IPS-18c (cell line): ENCODE data around the gene TUBG2.
"Not testable (repeated sequence)": the region's sequence is repeated elsewhere in the genome, so short reads cannot be mapped to it uniquely, and the experiment has no call there.

Source experiments
- H3K4me3 ChIP-seq: 2 replicates; pipeline ENCODE4 v1.7.0; 2013; ENCODE audit warnings: low read depth, mild to moderate bottlenecking, low read length, moderate library complexity; ENCODE audit not compliant: insufficient read depth
- H3K9me3 ChIP-seq: one replicate; pipeline ENCODE4 v1.6.1; 2013; ENCODE audit warnings: mild to moderate bottlenecking, low read length, moderate library complexity; ENCODE audit not compliant: control insufficient read depth, insufficient read depth

The TUBG2 gene

GRCh38 chr17:42647778-42648177 is 11.3 kb upstream of the TUBG2 start:
- H3K9me3 ChIP-seq, result no peaks in the 10 kb centered on the region
- no peak overlapping the region for H3K4me3 ChIP-seq

- Histone ChIP-seq H3K9me3 (no peaks in the 10 kb centered on the region), H3K4me3 (no peak overlapping the region)
Measured at GRCh38 chr17:42651392-42651791, 7.7 kb upstream of the TUBG2 start.

GRCh38 chr17:42653179-42654124 is 5.6 kb upstream of the TUBG2 start:
- Histone ChIP-seq H3K4me3 (peak overlapping the region; percentile 52), H3K9me3 (no peaks in the 10 kb centered on the region)

- no peak overlapping the region for H3K4me3 ChIP-seq
- H3K9me3 ChIP-seq, result no peaks in the 10 kb centered on the region
Measured at GRCh38 chr17:42655528-42655927, 3.6 kb upstream of the TUBG2 start.

- Histone ChIP-seq H3K4me3 (no peak overlapping the region), H3K9me3 (no peaks in the 10 kb centered on the region)
Measured at GRCh38 chr17:42657824-42658588, 1.1 kb upstream of the TUBG2 start.

GRCh38 chr17:42659932-42660274 is 819 bp downstream of the TUBG2 start:
- peak overlapping the region; percentile 83; the same call in 1 of the 2 replicates for H3K4me3 ChIP-seq
- not testable (repeated sequence) for H3K9me3 ChIP-seq

- H3K4me3 ChIP-seq, result no peak overlapping the region
- H3K9me3 ChIP-seq, result no peaks in the 10 kb centered on the region
Measured at GRCh38 chr17:42660692-42661345, 1.7 kb downstream of the TUBG2 start.

GRCh38 chr17:42665581-42666001 is 6.5 kb downstream of the TUBG2 start:
- Histone ChIP-seq H3K9me3 (no peaks in the 10 kb centered on the region), H3K4me3 (no peak overlapping the region)

- not testable (repeated sequence) for H3K9me3 ChIP-seq, H3K4me3 ChIP-seq
Measured at GRCh38 chr17:42666126-42666525, 7.0 kb downstream of the TUBG2 start.

- Histone ChIP-seq H3K9me3 (no peaks in the 10 kb centered on the region), H3K4me3 (no peak overlapping the region)
Measured at GRCh38 chr17:42667088-42667951, 8.2 kb downstream of the TUBG2 start.

GRCh38 chr17:42669705-42669976 is 10.6 kb downstream of the TUBG2 start:
- no peaks in the 10 kb centered on the region for H3K9me3 ChIP-seq
- H3K4me3 ChIP-seq, result peak overlapping the region; percentile 40

- Histone ChIP-seq H3K4me3 (peak overlapping the region; percentile 55), H3K9me3 (no peaks in the 10 kb centered on the region)
Measured at GRCh38 chr17:42669977-42670788, 11.1 kb downstream of the TUBG2 start.

GRCh38 chr17:42670789-42671657 is 11.9 kb downstream of the TUBG2 start:
- Histone ChIP-seq H3K4me3 (peak overlapping the region; percentile 46), H3K9me3 (no peaks in the 10 kb centered on the region)

- no peaks in the 10 kb centered on the region for H3K9me3 ChIP-seq
- peak overlapping the region; percentile 46 for H3K4me3 ChIP-seq
Measured at GRCh38 chr17:42672038-42672437, 13.0 kb downstream of the TUBG2 start.

- H3K4me3 ChIP-seq, result peak overlapping the region; percentile 28; the same call in 1 of the 2 replicates
Measured at GRCh38 chr17:42673266-42673884, 14.3 kb downstream of the TUBG2 start.

More at GRCh38 chr17:42673266-42673884, 14.3 kb downstream of the TUBG2 start:
- no peaks in the 10 kb centered on the region for H3K9me3 ChIP-seq
